Measurements from ENCODE around the gene C1QTNF12.

GRCh38 chr1:1198423-1199140 lies 47.9 kb downstream of the C1QTNF12 start:
- TF ChIP-seq EZH2 (IDR thresholded peaks at IDR 0.05) (no peak), POLR2AphosphoS5 (IDR thresholded peaks at IDR 0.05; ENCODE audit: borderline replicate concordance, low read depth, low read length) (no peak)
